Gastrocnemius medialis (tissue), 4 donors: Measurements from ENCODE around the gene APOLD1. TPM values are rescaled to one million over a fixed set of nuclear protein-coding genes. Genes with fewer than 3 reads are reported as not detected.

ENCODE experiments used
- ATAC-seq, 2 donors: fragments of 150-250 bp; one replicate each; pipeline ENCODE4 v1.9.1; 2016
- DNase-seq, 2 donors: peaks; one replicate each; pipeline ENCODE4 v3.0.0-alpha.2; 2019
- H3K27ac ChIP-seq, 4 donors: fragments of 200-600 bp; sonication (generic); 1 replicate in 1 of 4; 2 replicates in 3 of 4; pipeline ENCODE4 v1.5.1; 2016 to 2018; ENCODE audit warnings: mild to moderate bottlenecking in 2 of 4, moderate library complexity in 1 of 4
- H3K27me3 ChIP-seq, 3 donors: fragments of 200-600 bp; sonication (generic) in 2 of 3; 1 replicate in 1 of 3; 2 replicates in 2 of 3; pipeline versions ENCODE4 v1.5.1 to v1.6.0; 2016 to 2019; ENCODE audit warnings: mild to moderate bottlenecking in 1 of 3, moderate library complexity in 1 of 3
- H3K36me3 ChIP-seq, 2 donors: fragments of 200-600 bp; sonication (generic) in 1 of 2; one replicate each; pipeline ENCODE4 v1.5.1; 2017 to 2018
- H3K4me1 ChIP-seq, 2 donors: fragments of 200-600 bp; sonication (generic) in 1 of 2; one replicate each; pipeline ENCODE4 v1.5.1; 2016 to 2017; ENCODE audit warnings: mild to moderate bottlenecking in 2 of 2
- H3K4me3 ChIP-seq, 4 donors: fragments of 200-600 bp; sonication (generic) in 3 of 4; 1 replicate in 1 of 4; 2 replicates in 3 of 4; pipeline ENCODE4 v1.5.1; 2016 to 2019; ENCODE audit warnings: mild to moderate bottlenecking in 2 of 4
- H3K9me3 ChIP-seq, 3 donors: fragments of 200-600 bp; sonication (generic) in 2 of 3; 1 replicate in 1 of 3; 2 replicates in 2 of 3; pipeline ENCODE4 v1.5.1; 2016 to 2019
- CTCF ChIP-seq, 5 experiments: fragments of 450-650 bp in 3 of 5; fragments of 200-600 bp in 2 of 5; sonication (generic) in 2 of 5; IDR thresholded peaks in 4 of 5; conservative IDR thresholded peaks in 1 of 5; 1 replicate in 4 of 5; 2 replicates in 1 of 5; pipeline ENCODE4 v1.5.1; 2016 to 2019; ENCODE audit warnings: antibody characterized with exemption in 5 of 5, mild to moderate bottlenecking in 3 of 5, moderate library complexity in 3 of 5
- POLR2A ChIP-seq, 2 donors: fragments of 450-650 bp; IDR thresholded peaks; one replicate each; pipeline ENCODE4 v1.6.1; 2017; ENCODE audit warnings: antibody characterized with exemption in 2 of 2, mild to moderate bottlenecking in 2 of 2, moderate library complexity in 2 of 2
- in situ Hi-C, 4 donors: fragments of 200-750 bp; cut with MboI; loops; one replicate each; pipeline versions ENCODE4 v1.15.0 to v1.8.0; 2017; ENCODE audit warnings: low sequenced_read_pairs in 4 of 4
- intact Hi-C: fragments of 100-400 bp; cut with DNase I; formaldehyde crosslinking; loops from one replicate; pipeline ENCODE4 v1.15.1; 2023; ENCODE audit warnings: low total_unique reads
- total RNA-seq, 4 donors: library from RNA; depleted of rRNA; stranded (reverse); fragments of >200 nt; gene quantifications; one replicate each; pipeline versions ENCODE4 v1.1.0 to v1.2.3, GENCODE V29; 2016

Gene APOLD1
- total RNA-seq, 4 donors from 2014 or later = 25.8 to 73.7 (median 67.7) TPM

- H3K27me3 ChIP-seq = no peaks in the 10 kb centered on the region
- H3K4me3 ChIP-seq = peak overlapping the region in 3 of 4 donors; percentile 3 to 12 (median 11)
- peak overlapping the region; percentile 73 to 83 (median 78) for H3K27ac ChIP-seq
- ATAC-seq (peak; percentile 52 to 69), DNase-seq (peak; percentile 31 to 43)
- peaks cover 0 to 17% of the 10 kb centered on the region in 2 donors for H3K4me1 ChIP-seq
- H3K36me3 ChIP-seq = no peaks in the 10 kb centered on the region
- in situ Hi-C loops (loop anchor here in 1 of 4 donors (25.0 kb wide), 1 partner anchor 179 kb away; no protein-coding TSS in a partner anchor), intact Hi-C loops (no loop called here)
- H3K9me3 ChIP-seq = no peaks in the 10 kb centered on the region
- TF ChIP-seq POLR2A (IDR thresholded peaks at IDR 0.05) (peak; percentile 17 to 48), CTCF (IDR thresholded peaks at IDR 0.05 in 4 of 5, conservative IDR thresholded peaks at IDR 0.05 in 1 of 5) (no peak)
These were observed 22.7 kb downstream of the APOLD1 start for GRCh38 chr12:12807970-12808702.

GRCh38 chr12:12810553-12811021, 25.1 kb downstream of the APOLD1 start:
- no peaks in the 10 kb centered on the region for H3K9me3 ChIP-seq
- peak overlapping the region in 1 of 4 donors; percentile 81 for H3K27ac ChIP-seq
- intact Hi-C loops = loop anchor here (5.0 kb wide), 1 partner anchor 192 kb away; the partner anchor contains the start of gene HEBP1
- no peak overlapping the region for H3K4me3 ChIP-seq
- ATAC-seq (no peak), DNase-seq (no peak)
- H3K27me3 ChIP-seq = no peaks in the 10 kb centered on the region
- H3K36me3 ChIP-seq = no peaks in the 10 kb centered on the region
- TF ChIP-seq CTCF (IDR thresholded peaks at IDR 0.05 in 4 of 5, conservative IDR thresholded peaks at IDR 0.05 in 1 of 5) (no peak), POLR2A (IDR thresholded peaks at IDR 0.05) (no peak)
- in situ Hi-C loops = loop anchor here in 2 of 4 donors (10.0 to 25.0 kb wide), 2 partner anchors 174 to 177 kb away; no protein-coding TSS in a partner anchor
- H3K4me1 ChIP-seq = peaks cover 20 to 35% of the 10 kb centered on the region in 2 donors

GRCh38 chr12:12811343-12811742, 25.9 kb downstream of the APOLD1 start:
- Histone ChIP-seq H3K4me3 (no peak overlapping the region), H3K27ac (no peak overlapping the region), H3K4me1 (peaks cover 24 to 42% of the 10 kb centered on the region in 2 donors), H3K9me3 (no peaks in the 10 kb centered on the region), H3K27me3 (no peaks in the 10 kb centered on the region), H3K36me3 (no peaks in the 10 kb centered on the region)
- in situ Hi-C loops (loop anchor here in 2 of 4 donors (10.0 to 25.0 kb wide), 2 partner anchors 173 to 176 kb away; no protein-coding TSS in a partner anchor), intact Hi-C loops (loop anchor here (5.0 kb wide), 1 partner anchor 191 kb away; the partner anchor contains the start of gene HEBP1)
- TF ChIP-seq POLR2A (IDR thresholded peaks at IDR 0.05) (no peak), CTCF (IDR thresholded peaks at IDR 0.05 in 4 of 5, conservative IDR thresholded peaks at IDR 0.05 in 1 of 5) (no peak)
- ATAC-seq (no peak), DNase-seq (no peak)

GRCh38 chr12:12812174-12812573, 26.7 kb downstream of the APOLD1 start:
- in situ Hi-C loops (loop anchor here in 2 of 4 donors (10.0 to 25.0 kb wide), 2 partner anchors 173 to 175 kb away; no protein-coding TSS in a partner anchor), intact Hi-C loops (loop anchor here (5.0 kb wide), 1 partner anchor 190 kb away; the partner anchor contains the start of gene HEBP1)
- no peak for ATAC-seq
- no peaks in the 10 kb centered on the region for H3K36me3 ChIP-seq
- H3K9me3 ChIP-seq = no peaks in the 10 kb centered on the region
- no peak overlapping the region for H3K4me3 ChIP-seq
- peaks cover 24 to 42% of the 10 kb centered on the region in 2 donors for H3K4me1 ChIP-seq
- no peaks in the 10 kb centered on the region for H3K27me3 ChIP-seq
- DNase-seq = no peak
- TF ChIP-seq CTCF (IDR thresholded peaks at IDR 0.05 in 4 of 5, conservative IDR thresholded peaks at IDR 0.05 in 1 of 5) (no peak), POLR2A (IDR thresholded peaks at IDR 0.05) (no peak)
- no peak overlapping the region for H3K27ac ChIP-seq
